Hepatocyte (in vitro differentiated cells): ENCODE measurements around the gene CNOT6.

Source experiments
- EZH2 ChIP-seq: fragments of 200-600 bp; sonication (generic); IDR thresholded peaks from 2 replicates; pipeline ENCODE4 v1.6.1; 2016; ENCODE audit warnings: antibody characterized with exemption, mild to moderate bottlenecking, borderline replicate concordance
- TF ChIP-seq, protein P1 (sequence below): fragments of 200-600 bp; sonication (generic); IDR thresholded peaks from 2 replicates; pipeline ENCODE4 v1.5.1; 2016; ENCODE audit warnings: antibody characterized with exemption, mild to moderate bottlenecking; ENCODE audit not compliant: poor library complexity

DNA sequence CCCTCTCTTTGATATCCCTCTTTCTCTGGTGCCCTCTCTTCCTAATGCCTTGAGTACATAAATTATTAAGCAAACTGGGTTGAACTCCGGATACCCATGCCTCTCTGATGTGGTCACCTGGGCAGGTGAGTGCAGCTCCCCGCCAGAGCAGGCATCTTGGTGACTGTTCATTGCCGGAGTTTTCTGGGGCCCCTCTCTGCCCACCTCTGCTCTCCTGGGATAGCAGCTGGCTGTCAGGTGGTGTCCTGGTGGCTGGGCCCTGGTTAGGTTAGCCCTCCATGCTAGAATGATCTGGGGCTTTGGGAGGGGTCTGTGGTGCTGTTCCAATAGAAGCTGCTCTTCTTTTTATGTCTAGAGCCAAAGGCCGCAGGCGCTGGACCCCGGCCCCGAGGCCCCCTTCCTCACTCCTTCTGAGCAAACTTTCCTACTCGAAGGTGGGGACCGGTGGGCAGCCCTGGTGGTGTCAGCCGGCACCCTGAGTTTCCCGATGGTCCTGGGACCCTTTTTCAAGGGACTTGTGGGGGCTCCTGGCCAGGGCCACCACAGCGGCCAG lies 102.0 kb downstream of the CNOT6 start:
- TF ChIP-seq, protein P1, sequence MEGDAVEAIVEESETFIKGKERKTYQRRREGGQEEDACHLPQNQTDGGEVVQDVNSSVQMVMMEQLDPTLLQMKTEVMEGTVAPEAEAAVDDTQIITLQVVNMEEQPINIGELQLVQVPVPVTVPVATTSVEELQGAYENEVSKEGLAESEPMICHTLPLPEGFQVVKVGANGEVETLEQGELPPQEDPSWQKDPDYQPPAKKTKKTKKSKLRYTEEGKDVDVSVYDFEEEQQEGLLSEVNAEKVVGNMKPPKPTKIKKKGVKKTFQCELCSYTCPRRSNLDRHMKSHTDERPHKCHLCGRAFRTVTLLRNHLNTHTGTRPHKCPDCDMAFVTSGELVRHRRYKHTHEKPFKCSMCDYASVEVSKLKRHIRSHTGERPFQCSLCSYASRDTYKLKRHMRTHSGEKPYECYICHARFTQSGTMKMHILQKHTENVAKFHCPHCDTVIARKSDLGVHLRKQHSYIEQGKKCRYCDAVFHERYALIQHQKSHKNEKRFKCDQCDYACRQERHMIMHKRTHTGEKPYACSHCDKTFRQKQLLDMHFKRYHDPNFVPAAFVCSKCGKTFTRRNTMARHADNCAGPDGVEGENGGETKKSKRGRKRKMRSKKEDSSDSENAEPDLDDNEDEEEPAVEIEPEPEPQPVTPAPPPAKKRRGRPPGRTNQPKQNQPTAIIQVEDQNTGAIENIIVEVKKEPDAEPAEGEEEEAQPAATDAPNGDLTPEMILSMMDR = no peak
- no peak for TF ChIP-seq EZH2
